Endothelial cell (in vitro differentiated cells): ENCODE measurements around the gene MEG3. TPM values are rescaled to one million over a fixed set of nuclear protein-coding genes. Genes with fewer than 3 reads are reported as not detected.

Experiments used
- DNase-seq: peaks from one replicate; pipeline ENCODE4 v3.0.0; 2021; ENCODE audit warnings: low spot score
- H3K27ac Mint-ChIP-seq: one replicate; pipeline ENCODE4 v1.8.0; 2021; ENCODE audit warnings: mixed read lengths, inconsistent platforms; ENCODE audit not compliant: unreplicated experiment
- H3K27me3 Mint-ChIP-seq: one replicate; pipeline ENCODE4 v1.8.0; 2021; ENCODE audit warnings: mild to moderate bottlenecking, moderate library complexity, mixed read lengths, inconsistent platforms; ENCODE audit not compliant: unreplicated experiment
- H3K36me3 Mint-ChIP-seq: one replicate; pipeline ENCODE4 v1.8.0; 2021; ENCODE audit warnings: mild to moderate bottlenecking, low read depth, mixed read lengths, inconsistent platforms; ENCODE audit not compliant: unreplicated experiment
- H3K4me1 Mint-ChIP-seq: one replicate; pipeline ENCODE4 v1.8.0; 2021; ENCODE audit warnings: mild to moderate bottlenecking, mixed read lengths, inconsistent platforms; ENCODE audit not compliant: unreplicated experiment
- H3K4me3 Mint-ChIP-seq: one replicate; pipeline ENCODE4 v1.8.0; 2021; ENCODE audit warnings: mild to moderate bottlenecking, mixed read lengths, inconsistent platforms; ENCODE audit not compliant: unreplicated experiment
- H3K9me3 Mint-ChIP-seq: one replicate; pipeline ENCODE4 v1.8.0; 2021; ENCODE audit warnings: mixed read lengths, inconsistent platforms; ENCODE audit not compliant: unreplicated experiment
- total RNA-seq: library from RNA; stranded (reverse); fragmentation: NEBNext Ultra II Directional; extraction: Animal tissue kit (Norgen Biotek cat#: 25700); gene quantifications from one replicate; pipeline ENCODE4 v1.2.1, GENCODE V29; 2021; ENCODE audit not compliant: unreplicated experiment
- TF ChIP-seq, protein P1 (sequence below): fragments of 200-600 bp; sonication (generic); IDR thresholded peaks from one replicate; pipeline ENCODE4 v1.5.0; 2021; ENCODE audit warnings: antibody characterized with exemption; ENCODE audit not compliant: unreplicated experiment

The MEG3 gene
- total RNA-seq, 1 donor from 2014 or later: not detected

- Mint-ChIP-seq H3K36me3 (no peaks in the 10 kb centered on the region), H3K9me3 (no peaks in the 10 kb centered on the region), H3K4me3 (no peak overlapping the region), H3K4me1 (peaks cover 41% of the 10 kb centered on the region), H3K27ac (no peak overlapping the region), H3K27me3 (peaks cover 8% of the 10 kb centered on the region)
- no peak for DNase-seq
- TF ChIP-seq, protein P1, sequence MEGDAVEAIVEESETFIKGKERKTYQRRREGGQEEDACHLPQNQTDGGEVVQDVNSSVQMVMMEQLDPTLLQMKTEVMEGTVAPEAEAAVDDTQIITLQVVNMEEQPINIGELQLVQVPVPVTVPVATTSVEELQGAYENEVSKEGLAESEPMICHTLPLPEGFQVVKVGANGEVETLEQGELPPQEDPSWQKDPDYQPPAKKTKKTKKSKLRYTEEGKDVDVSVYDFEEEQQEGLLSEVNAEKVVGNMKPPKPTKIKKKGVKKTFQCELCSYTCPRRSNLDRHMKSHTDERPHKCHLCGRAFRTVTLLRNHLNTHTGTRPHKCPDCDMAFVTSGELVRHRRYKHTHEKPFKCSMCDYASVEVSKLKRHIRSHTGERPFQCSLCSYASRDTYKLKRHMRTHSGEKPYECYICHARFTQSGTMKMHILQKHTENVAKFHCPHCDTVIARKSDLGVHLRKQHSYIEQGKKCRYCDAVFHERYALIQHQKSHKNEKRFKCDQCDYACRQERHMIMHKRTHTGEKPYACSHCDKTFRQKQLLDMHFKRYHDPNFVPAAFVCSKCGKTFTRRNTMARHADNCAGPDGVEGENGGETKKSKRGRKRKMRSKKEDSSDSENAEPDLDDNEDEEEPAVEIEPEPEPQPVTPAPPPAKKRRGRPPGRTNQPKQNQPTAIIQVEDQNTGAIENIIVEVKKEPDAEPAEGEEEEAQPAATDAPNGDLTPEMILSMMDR: no peak
Observed at GRCh38 chr14:100788942-100789341, 37.0 kb upstream of the MEG3 start.

- peaks cover 37% of the 10 kb centered on the region for H3K4me1 Mint-ChIP-seq
- TF ChIP-seq, protein P1: no peak
- no peak for DNase-seq
Observed at GRCh38 chr14:100789460-100790417, 36.2 kb upstream of the MEG3 start.

DNA sequence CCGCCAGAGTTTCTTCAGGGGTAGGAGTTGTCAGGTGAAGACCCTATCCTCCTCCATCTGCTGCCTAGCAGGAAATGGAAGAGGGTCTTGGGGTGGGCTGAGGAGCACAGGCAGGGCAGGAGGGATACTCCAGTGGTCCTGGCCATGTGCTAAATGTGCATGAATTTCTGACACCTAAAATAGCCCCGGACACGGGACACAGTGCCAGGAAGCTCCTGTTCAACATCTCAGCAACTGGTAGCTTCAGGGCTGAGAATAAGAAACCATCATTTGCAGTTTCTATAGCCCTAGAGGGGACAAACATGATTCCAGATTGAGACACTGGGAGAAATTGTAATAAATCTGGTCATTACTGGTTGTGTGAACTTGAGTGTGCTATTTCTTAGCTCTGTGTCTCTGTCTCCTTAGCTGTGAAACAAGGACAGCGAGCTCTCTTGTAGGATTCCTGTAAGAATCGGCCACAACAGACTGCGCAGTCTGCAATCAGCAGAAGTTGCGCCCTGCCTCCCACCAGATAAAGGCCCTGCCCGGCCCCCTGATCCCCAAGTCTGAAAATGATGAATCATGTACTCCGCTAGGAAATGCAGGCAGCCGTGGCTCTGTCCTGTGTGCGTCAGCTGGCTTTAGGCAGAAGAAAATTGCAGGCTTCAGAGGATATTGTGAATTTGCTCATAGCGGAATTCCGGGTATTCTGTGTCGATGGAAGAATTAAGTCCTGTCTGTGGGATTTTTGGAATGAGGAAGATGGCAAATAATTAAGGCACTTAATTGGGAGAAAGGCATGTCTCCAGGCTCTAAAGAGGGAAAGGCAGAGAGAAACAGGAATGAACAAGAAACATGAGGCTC is 35.2 kb upstream of the MEG3 start:
- DNase-seq: no peak
- H3K27ac Mint-ChIP-seq: no peak overlapping the region
- peaks cover 4% of the 10 kb centered on the region for H3K27me3 Mint-ChIP-seq
- no peak overlapping the region for H3K4me3 Mint-ChIP-seq
- no peaks in the 10 kb centered on the region for H3K9me3 Mint-ChIP-seq
- no peaks in the 10 kb centered on the region for H3K36me3 Mint-ChIP-seq
- TF ChIP-seq, protein P1: no peak
- peaks cover 27% of the 10 kb centered on the region for H3K4me1 Mint-ChIP-seq

More at GRCh38 chr14:100789460-100790417, 36.2 kb upstream of the MEG3 start:
- H3K4me3 Mint-ChIP-seq: no peak overlapping the region
- no peaks in the 10 kb centered on the region for H3K9me3 Mint-ChIP-seq
- peaks cover 5% of the 10 kb centered on the region for H3K27me3 Mint-ChIP-seq
- no peaks in the 10 kb centered on the region for H3K36me3 Mint-ChIP-seq
- no peak overlapping the region for H3K27ac Mint-ChIP-seq

GRCh38 chr14:100791348-100791735 is 34.6 kb upstream of the MEG3 start:
- Mint-ChIP-seq H3K4me3 (no peak overlapping the region), H3K27ac (no peak overlapping the region), H3K36me3 (no peaks in the 10 kb centered on the region), H3K4me1 (peaks cover 21% of the 10 kb centered on the region), H3K27me3 (peaks cover 4% of the 10 kb centered on the region), H3K9me3 (no peaks in the 10 kb centered on the region)
- TF ChIP-seq, protein P1: no peak
- no peak for DNase-seq
